Measurements from ENCODE around the gene AP3S2. TPM values are rescaled to one million over a fixed set of nuclear protein-coding genes. Genes with fewer than 3 reads are reported as not detected.
"Not testable (repeated sequence)": the region's sequence is repeated elsewhere in the genome, so short reads cannot be mapped to it uniquely, and the experiment has no call there.

The AP3S2 gene
- total RNA-seq, 1 donor from 2014 or later: 20.6 TPM

DNA sequence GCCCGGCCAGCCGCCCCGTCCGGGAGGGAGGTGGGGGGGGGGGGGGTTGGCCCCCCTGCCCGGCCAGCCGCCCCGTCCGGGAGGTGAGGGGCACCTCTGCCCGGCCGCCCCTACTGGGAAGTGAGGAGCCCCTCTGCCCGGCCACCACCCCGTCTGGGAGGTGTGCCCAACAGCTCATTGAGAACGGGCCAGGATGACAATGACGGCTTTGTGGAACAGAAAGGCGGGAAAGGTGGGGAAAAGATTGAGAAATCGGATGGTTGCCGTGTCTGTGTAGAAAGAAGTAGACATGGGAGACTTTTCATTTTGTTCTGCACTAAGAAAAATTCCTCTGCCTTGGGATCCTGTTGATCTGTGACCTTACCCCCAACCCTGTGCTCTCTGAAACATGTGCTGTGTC, 38.9 kb downstream of the AP3S2 start:
- H3K4me3 Mint-ChIP-seq (ENCODE audit: low read depth); H3K27ac Mint-ChIP-seq; H3K9me3 Mint-ChIP-seq; H3K27me3 Mint-ChIP-seq (ENCODE audit: low read depth); DNase-seq (ENCODE audit: low spot score); intact Hi-C loops (cut with micrococcal nuclease): not testable (repeated sequence)
- H3K36me3 Mint-ChIP-seq (ENCODE audit: low read depth): peaks cover 23% of the 10 kb centered on the region
- H3K4me1 Mint-ChIP-seq (ENCODE audit: low read depth): peaks cover 12% of the 10 kb centered on the region

GRCh38 chr15:89852342-89852995, 41.3 kb downstream of the AP3S2 start:
- Mint-ChIP-seq H3K4me3 (ENCODE audit: low read depth) (no peak overlapping the region), H3K4me1 (ENCODE audit: low read depth) (peaks cover 12% of the 10 kb centered on the region), H3K9me3 (no peaks in the 10 kb centered on the region), H3K27me3 (ENCODE audit: low read depth) (no peaks in the 10 kb centered on the region), H3K36me3 (ENCODE audit: low read depth) (peaks cover 24% of the 10 kb centered on the region), H3K27ac (no peak overlapping the region)
- no peak for DNase-seq (ENCODE audit: low spot score)
- intact Hi-C loops (cut with micrococcal nuclease): no loop called here

DNA sequence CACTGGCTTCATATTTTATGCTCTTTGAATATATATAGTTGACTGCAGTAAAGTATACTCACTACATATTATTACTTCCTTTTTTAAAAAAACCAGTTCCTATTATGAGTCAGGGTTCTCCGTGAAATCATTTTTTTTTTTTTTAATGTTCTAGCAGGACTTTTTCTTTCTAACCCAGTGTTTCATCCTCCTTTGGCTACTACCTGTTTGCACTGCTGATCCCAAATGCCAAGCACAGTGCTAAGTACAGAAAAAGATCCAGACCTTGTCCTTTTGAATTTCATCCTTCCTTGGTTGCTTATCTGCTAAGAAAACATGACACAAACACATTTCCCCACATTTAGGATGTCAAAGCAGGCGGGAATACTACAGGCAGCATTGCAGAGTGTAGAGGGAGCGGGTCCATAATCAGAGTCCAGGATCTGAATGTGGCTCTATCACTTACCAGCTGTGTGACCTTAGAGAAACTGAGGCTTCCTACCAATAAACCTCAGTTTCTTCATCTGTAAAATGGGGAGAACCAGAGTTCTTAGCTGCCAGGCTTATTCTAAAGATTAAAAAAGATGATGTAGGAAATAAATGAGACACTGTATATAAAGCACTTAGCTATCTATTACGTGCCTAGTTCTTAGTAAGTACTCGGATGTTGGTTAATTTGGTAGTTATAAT, 42.0 kb downstream of the AP3S2 start:
- no peak overlapping the region for H3K27ac Mint-ChIP-seq
- H3K27me3 Mint-ChIP-seq (ENCODE audit: low read depth): no peaks in the 10 kb centered on the region
- H3K4me1 Mint-ChIP-seq (ENCODE audit: low read depth): peaks cover 12% of the 10 kb centered on the region
- H3K4me3 Mint-ChIP-seq (ENCODE audit: low read depth): no peak overlapping the region
- no peak for DNase-seq (ENCODE audit: low spot score)
- no peaks in the 10 kb centered on the region for H3K9me3 Mint-ChIP-seq
- intact Hi-C loops (cut with micrococcal nuclease): no loop called here
- peaks cover 23% of the 10 kb centered on the region for H3K36me3 Mint-ChIP-seq (ENCODE audit: low read depth)

- Mint-ChIP-seq H3K27me3 (ENCODE audit: low read depth) (no peaks in the 10 kb centered on the region), H3K27ac (no peak overlapping the region), H3K4me3 (ENCODE audit: low read depth) (no peak overlapping the region), H3K36me3 (ENCODE audit: low read depth) (peaks cover 31% of the 10 kb centered on the region), H3K9me3 (no peaks in the 10 kb centered on the region), H3K4me1 (ENCODE audit: low read depth) (peaks cover 21% of the 10 kb centered on the region)
- DNase-seq (ENCODE audit: low spot score): no peak
- intact Hi-C loops (cut with micrococcal nuclease): no loop called here
Observed at GRCh38 chr15:89848970-89849292, 44.9 kb downstream of the AP3S2 start.

DNA sequence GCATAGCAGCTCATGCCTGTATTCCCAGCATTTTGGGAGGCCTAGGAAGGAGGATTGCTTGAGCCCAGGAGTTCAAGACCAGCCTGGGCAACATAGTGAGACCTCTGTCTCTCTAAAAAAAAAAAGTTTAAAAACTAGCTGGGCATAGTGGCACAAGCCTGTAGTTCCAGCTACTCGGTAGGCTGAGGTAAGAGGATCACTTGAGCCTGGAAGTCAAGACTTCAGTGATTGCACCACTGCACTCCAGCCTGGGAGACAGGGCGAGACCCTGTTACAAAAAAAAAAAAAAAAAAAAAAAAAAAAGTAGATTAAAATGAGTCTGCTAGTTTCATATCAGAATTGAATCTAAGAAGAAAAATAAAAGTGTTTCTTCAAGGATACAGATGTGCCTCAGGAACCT, 46.7 kb downstream of the AP3S2 start:
- DNase-seq (ENCODE audit: low spot score): no peak
- Mint-ChIP-seq H3K27me3 (ENCODE audit: low read depth) (no peaks in the 10 kb centered on the region), H3K4me1 (ENCODE audit: low read depth) (peaks cover 17% of the 10 kb centered on the region), H3K9me3 (no peaks in the 10 kb centered on the region), H3K36me3 (ENCODE audit: low read depth) (peaks cover 34% of the 10 kb centered on the region), H3K4me3 (ENCODE audit: low read depth) (no peak overlapping the region), H3K27ac (no peak overlapping the region)
- intact Hi-C loops (cut with micrococcal nuclease): no loop called here

- H3K36me3 Mint-ChIP-seq (ENCODE audit: low read depth): peaks cover 28% of the 10 kb centered on the region
- no peaks in the 10 kb centered on the region for H3K27me3 Mint-ChIP-seq (ENCODE audit: low read depth)
- no peak overlapping the region for H3K27ac Mint-ChIP-seq
- peaks cover 15% of the 10 kb centered on the region for H3K4me1 Mint-ChIP-seq (ENCODE audit: low read depth)
- DNase-seq (ENCODE audit: low spot score): no peak
- no peaks in the 10 kb centered on the region for H3K9me3 Mint-ChIP-seq
- no peak overlapping the region for H3K4me3 Mint-ChIP-seq (ENCODE audit: low read depth)
- intact Hi-C loops (cut with micrococcal nuclease): no loop called here
Observed at GRCh38 chr15:89845305-89845893, 48.4 kb downstream of the AP3S2 start.

DNA sequence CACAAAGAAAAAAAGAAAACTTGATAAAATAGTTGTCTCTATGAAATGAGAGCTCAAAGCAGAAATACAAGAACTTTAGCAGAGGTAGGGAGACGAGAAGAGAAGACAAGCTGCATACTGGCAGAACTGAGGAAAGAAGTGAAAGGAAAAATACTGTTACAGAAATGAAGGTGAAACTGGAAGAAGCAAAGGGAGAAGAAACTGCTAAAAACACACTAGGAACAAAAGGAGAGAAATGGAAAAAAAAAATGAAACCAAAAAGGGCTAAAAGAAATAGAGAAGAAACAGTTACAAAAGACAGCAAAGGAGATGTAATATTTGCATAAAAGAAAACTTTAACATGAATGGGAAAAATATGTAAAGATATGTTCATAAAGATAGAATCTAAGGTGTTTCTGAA, 51.8 kb downstream of the AP3S2 start:
- Mint-ChIP-seq H3K4me1 (ENCODE audit: low read depth) (peaks cover 14% of the 10 kb centered on the region), H3K27me3 (ENCODE audit: low read depth) (no peaks in the 10 kb centered on the region), H3K9me3 (no peaks in the 10 kb centered on the region), H3K4me3 (ENCODE audit: low read depth) (no peak overlapping the region), H3K27ac (no peak overlapping the region), H3K36me3 (ENCODE audit: low read depth) (peaks cover 15% of the 10 kb centered on the region)
- intact Hi-C loops (cut with micrococcal nuclease): no loop called here
- no peak for DNase-seq (ENCODE audit: low spot score)

GRCh38 chr15:89841306-89841705, 52.5 kb downstream of the AP3S2 start:
- peaks cover 19% of the 10 kb centered on the region for H3K36me3 Mint-ChIP-seq (ENCODE audit: low read depth)
- H3K9me3 Mint-ChIP-seq: no peaks in the 10 kb centered on the region

DNA sequence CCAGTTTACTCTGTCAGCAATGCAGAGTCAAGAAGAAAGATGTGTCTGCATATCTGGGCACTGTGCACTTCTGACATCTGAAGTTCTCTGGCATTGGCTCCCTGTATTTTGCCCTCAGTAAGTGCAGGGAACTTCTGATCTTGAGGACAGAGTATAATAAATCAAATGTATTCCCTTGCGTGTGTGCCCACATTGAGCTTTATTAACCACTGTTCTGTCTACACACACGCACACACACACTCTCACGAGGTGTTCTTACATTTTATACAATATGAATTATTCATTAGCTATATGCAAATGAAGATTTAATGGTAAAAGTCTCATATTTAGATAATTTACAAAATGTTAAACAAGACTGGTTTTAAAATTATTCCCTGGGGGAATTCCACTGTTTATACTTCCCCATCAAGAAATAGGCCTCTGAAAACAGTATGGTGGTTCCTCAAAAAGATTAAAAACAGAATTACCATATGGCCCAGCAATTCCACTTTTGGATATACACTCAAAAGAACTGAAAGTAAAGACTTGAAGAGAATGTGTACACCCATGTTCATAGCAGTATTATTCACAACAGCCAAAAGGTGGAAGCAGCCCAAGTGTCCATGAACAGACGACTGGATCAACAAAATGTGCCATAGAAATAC, 54.5 kb downstream of the AP3S2 start:
- Mint-ChIP-seq H3K27ac (no peak overlapping the region), H3K9me3 (no peaks in the 10 kb centered on the region), H3K4me3 (ENCODE audit: low read depth) (no peak overlapping the region), H3K27me3 (ENCODE audit: low read depth) (no peaks in the 10 kb centered on the region), H3K36me3 (ENCODE audit: low read depth) (peaks cover 21% of the 10 kb centered on the region), H3K4me1 (ENCODE audit: low read depth) (peaks cover 6% of the 10 kb centered on the region)
- no peak for DNase-seq (ENCODE audit: low spot score)
- intact Hi-C loops (cut with micrococcal nuclease): no loop called here

More at GRCh38 chr15:89841306-89841705, 52.5 kb downstream of the AP3S2 start:
- Mint-ChIP-seq H3K4me1 (ENCODE audit: low read depth) (peaks cover 14% of the 10 kb centered on the region), H3K27ac (no peak overlapping the region), H3K27me3 (ENCODE audit: low read depth) (no peaks in the 10 kb centered on the region), H3K4me3 (ENCODE audit: low read depth) (no peak overlapping the region)
- intact Hi-C loops (cut with micrococcal nuclease): no loop called here
- no peak for DNase-seq (ENCODE audit: low spot score)

DNA sequence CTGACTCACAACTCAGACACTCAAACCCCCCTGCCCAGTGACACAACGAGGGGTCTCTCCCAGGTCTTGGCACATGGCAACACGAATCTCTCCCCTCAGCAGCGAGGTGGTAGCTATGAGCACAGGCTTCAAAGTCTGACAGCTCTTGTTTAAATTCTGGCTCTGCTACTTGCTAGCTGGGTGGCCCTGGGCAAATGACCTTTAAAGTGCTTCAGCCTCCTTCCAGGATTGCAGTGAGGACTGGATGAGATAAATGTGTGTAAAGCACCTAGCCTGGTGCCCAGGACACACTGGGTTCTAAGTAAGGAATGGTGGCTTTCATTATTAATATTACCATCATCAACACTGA, 56.0 kb downstream of the AP3S2 start:
- intact Hi-C loops (cut with micrococcal nuclease): no loop called here
- Mint-ChIP-seq H3K27me3 (ENCODE audit: low read depth) (no peaks in the 10 kb centered on the region), H3K27ac (no peak overlapping the region)

DNA sequence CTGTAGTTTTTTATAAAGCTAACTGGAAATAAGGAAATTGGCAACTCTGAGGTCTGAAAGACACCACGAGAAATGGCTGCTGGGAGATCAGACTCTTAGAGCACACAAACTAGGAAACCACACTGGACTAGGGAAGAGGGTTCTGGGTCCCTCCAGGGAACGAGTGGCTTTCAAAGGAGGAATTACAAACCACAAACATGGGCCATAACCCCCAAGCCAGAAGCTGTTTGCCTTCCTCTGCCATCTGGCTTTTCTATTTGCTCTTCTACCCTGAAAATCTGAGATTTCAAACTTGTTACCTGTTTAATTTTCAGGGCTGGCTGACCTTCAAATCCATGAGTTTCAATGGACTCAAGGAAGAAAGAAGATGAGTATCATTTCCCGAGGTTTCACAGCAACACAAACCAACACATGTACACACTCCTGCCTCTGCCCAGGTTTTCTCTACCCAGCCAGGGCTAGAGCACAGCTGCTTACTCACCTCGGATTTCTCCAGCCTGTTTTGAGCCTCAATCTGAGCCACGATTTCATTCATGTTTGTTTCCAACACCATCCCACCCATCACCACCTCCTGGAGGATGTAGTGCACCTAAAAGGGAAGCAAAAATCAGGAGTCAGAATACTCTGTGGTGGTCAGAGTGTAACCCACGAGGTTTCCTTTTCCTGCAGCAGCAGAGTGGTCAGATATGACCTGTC, 56.5 kb downstream of the AP3S2 start:
- Mint-ChIP-seq H3K36me3 (ENCODE audit: low read depth) (peaks cover 30% of the 10 kb centered on the region), H3K27ac (no peak overlapping the region), H3K9me3 (no peaks in the 10 kb centered on the region), H3K27me3 (ENCODE audit: low read depth) (no peaks in the 10 kb centered on the region), H3K4me3 (ENCODE audit: low read depth) (no peak overlapping the region), H3K4me1 (ENCODE audit: low read depth) (peaks cover 6% of the 10 kb centered on the region)
- no peak for DNase-seq (ENCODE audit: low spot score)
- intact Hi-C loops (cut with micrococcal nuclease): no loop called here

More for the DNA sequence above, 56.0 kb downstream of the AP3S2 start:
- Mint-ChIP-seq H3K4me3 (ENCODE audit: low read depth) (no peak overlapping the region), H3K9me3 (no peaks in the 10 kb centered on the region), H3K36me3 (ENCODE audit: low read depth) (peaks cover 30% of the 10 kb centered on the region), H3K4me1 (ENCODE audit: low read depth) (peaks cover 6% of the 10 kb centered on the region)
- DNase-seq (ENCODE audit: low spot score): no peak

DNA sequence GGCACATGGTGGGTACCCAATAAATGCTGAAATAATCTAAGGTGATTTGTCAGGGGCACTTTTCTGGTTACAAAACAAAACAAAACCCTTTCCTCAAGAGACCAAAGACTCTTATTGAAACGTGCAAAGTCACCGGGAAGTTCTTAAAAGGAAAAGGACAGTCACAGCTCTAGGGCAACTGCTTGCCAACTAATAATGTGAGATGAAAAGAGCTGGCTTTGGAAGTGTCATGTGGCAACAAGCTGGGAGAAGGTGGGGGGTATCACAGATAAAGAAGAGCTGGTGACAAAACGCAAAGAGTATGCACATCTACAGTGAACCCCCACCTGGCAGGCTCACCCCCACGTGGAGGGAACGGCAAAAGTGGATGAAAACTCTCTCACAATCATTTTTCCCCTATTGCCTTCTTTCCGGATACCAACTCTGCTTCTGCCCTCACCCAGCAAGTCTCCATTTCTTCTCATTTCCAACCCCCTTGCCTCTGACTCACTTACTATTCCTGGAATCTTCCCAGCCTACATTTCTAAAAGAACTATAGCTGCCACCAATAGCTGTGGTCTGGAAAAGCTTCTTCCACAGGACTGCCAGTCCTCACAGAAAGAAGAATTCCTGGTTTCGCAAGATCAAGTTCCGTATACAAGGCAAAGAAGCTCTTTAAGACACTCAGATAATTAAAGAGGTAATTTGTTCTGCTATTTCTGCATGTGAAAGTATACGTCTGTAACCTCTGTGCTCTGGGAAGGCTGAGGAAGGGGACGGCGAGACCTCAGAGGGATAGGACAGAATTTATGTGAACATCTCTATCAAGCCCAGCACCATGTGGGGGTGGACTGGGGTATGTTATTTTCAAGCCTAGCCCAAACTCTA, 57.3 kb downstream of the AP3S2 start:
- Mint-ChIP-seq H3K36me3 (ENCODE audit: low read depth) (peaks cover 25% of the 10 kb centered on the region), H3K27me3 (ENCODE audit: low read depth) (no peaks in the 10 kb centered on the region), H3K9me3 (no peaks in the 10 kb centered on the region), H3K4me3 (ENCODE audit: low read depth) (no peak overlapping the region), H3K4me1 (ENCODE audit: low read depth) (no peaks in the 10 kb centered on the region), H3K27ac (no peak overlapping the region)
- DNase-seq (ENCODE audit: low spot score): no peak
- intact Hi-C loops (cut with micrococcal nuclease): no loop called here

Measured in activated T-helper 2 cell treated with anti-CD3 and anti-CD28 coated beads, Interferon-gamma antibody, Interleukin-2, Interleukin-4, amounts not matched to agents 10 μg/mL and 5 μg/mL and 100 μg/mL, durations not matched to agents 14 hours and 24 hours and 36 hours (primary cell).